ENCODE measurements around the gene CFAP52.

Gene CFAP52

DNA sequence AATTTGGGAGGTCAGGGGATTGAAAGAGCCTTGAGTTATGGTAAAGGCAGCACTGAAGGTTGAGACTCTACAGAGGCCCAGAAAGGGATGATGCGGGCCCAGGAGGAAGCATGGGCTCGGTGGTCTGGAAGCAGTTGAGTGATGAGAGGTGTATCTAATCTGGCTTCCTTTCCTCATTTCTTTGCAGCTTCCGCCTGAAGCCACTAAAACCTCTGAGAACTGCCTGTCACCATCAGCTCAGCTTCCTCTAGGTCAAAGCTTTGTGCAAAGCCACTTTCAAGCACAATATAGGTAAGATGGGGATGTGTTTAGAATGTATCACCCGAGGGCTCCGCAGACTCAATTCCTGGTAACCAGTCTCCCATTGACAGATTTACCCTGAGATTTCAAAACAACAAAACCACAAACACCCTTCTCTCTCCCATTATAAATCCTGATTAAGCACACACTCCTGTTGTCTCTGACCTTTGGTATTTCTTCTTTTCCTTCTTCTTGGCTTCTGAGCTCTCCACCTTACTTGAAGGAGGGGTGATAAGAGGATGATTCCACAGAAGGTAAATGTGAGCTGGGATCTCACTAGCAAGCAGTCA, 90.1 kb downstream of the CFAP52 start:
- Histone ChIP-seq H3K27ac (ENCODE audit: low read depth, low read length) (no peak overlapping the region), H3K36me3 (ENCODE audit: control insufficient read depth, insufficient read depth, low read length) (no peaks in the 10 kb centered on the region), H3K27me3 (ENCODE audit: control insufficient read depth, insufficient read depth, low read length) (no peaks in the 10 kb centered on the region), H3K4me3 (ENCODE audit: low read length) (no peak overlapping the region), H3K4me1 (ENCODE audit: control insufficient read depth, insufficient read depth, low read length) (no peaks in the 10 kb centered on the region), H3K9ac (ENCODE audit: low read length) (no peak overlapping the region)

DNA sequence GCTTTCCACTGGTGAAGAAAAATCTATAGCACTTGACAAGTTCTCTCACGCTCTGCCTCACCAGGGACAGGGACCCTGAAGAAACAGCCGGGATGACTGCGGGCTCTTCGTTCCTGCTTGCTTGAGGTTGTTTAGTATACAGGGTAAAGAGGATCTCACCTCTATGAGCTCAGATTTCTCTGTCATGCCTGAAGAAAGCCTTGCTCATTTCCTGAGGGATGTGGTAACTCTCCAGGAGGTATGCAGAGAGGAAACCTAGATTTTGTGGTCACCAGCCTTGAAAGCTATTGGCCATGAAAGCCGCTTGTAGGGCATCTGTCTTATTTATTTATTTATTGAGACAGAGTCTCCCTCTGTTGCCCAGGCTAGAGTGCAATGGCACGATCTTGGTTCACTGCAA, 92.1 kb downstream of the CFAP52 start:
- Histone ChIP-seq H3K4me3 (ENCODE audit: low read length) (no peak overlapping the region), H3K4me1 (ENCODE audit: control insufficient read depth, insufficient read depth, low read length) (no peaks in the 10 kb centered on the region), H3K27ac (ENCODE audit: low read depth, low read length) (no peak overlapping the region), H3K27me3 (ENCODE audit: control insufficient read depth, insufficient read depth, low read length) (no peaks in the 10 kb centered on the region), H3K9ac (ENCODE audit: low read length) (no peak overlapping the region), H3K36me3 (ENCODE audit: control insufficient read depth, insufficient read depth, low read length) (no peaks in the 10 kb centered on the region)

DNA sequence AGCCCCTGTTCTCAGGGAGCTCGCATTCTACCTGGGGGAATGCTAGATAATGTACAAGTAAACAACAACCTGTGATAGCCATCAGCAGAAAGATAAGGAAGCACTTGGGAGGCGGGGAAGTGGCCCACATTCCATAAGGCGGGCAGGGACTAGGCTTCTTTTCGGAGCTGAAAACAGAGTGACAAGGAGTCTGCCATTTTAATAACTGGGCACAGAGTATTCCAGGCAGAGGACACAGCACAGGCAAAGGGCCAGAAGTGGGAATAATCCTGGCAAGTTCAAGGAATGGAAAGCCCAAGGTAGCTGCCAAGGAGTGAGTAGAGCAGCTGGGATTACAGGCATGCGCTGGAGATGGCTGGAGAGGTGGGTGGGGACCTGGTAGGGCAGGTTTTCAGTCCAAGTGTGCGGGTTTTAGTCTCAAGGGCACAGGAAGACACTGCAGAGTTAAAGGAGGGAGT, 93.1 kb downstream of the CFAP52 start:
- Histone ChIP-seq H3K36me3 (ENCODE audit: control insufficient read depth, insufficient read depth, low read length) (no peaks in the 10 kb centered on the region), H3K27me3 (ENCODE audit: control insufficient read depth, insufficient read depth, low read length) (no peaks in the 10 kb centered on the region), H3K27ac (ENCODE audit: low read depth, low read length) (no peak overlapping the region)

DNA sequence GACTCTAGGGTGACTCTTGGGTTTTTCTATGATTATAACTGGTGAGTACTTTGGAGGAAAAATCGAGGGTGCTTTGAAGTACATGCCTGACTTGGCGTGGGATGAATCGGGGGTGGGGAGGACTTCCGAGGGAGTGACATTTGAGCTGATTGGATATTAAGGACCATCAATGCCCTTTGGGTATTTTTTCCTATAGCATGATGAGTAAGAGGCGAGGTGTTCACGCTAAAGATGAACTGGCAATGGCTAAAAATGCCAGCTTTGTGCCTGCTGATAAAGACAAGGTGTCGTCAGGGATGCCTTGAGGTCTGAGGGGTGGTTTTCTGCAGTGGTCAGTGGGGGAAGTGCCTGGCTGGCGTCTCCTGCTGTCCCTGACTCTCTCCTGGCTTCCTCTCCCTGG, 94.2 kb downstream of the CFAP52 start:
- Histone ChIP-seq H3K4me1 (ENCODE audit: control insufficient read depth, insufficient read depth, low read length) (no peaks in the 10 kb centered on the region), H3K4me3 (ENCODE audit: low read length) (no peak overlapping the region), H3K9ac (ENCODE audit: low read length) (no peak overlapping the region), H3K27ac (ENCODE audit: low read depth, low read length) (no peak overlapping the region), H3K27me3 (ENCODE audit: control insufficient read depth, insufficient read depth, low read length) (no peaks in the 10 kb centered on the region), H3K36me3 (ENCODE audit: control insufficient read depth, insufficient read depth, low read length) (no peaks in the 10 kb centered on the region)

More for the DNA sequence above, 93.1 kb downstream of the CFAP52 start:
- H3K9ac ChIP-seq (ENCODE audit: low read length): no peak overlapping the region
- no peak overlapping the region for H3K4me3 ChIP-seq (ENCODE audit: low read length)
- no peaks in the 10 kb centered on the region for H3K4me1 ChIP-seq (ENCODE audit: control insufficient read depth, insufficient read depth, low read length)

DNA sequence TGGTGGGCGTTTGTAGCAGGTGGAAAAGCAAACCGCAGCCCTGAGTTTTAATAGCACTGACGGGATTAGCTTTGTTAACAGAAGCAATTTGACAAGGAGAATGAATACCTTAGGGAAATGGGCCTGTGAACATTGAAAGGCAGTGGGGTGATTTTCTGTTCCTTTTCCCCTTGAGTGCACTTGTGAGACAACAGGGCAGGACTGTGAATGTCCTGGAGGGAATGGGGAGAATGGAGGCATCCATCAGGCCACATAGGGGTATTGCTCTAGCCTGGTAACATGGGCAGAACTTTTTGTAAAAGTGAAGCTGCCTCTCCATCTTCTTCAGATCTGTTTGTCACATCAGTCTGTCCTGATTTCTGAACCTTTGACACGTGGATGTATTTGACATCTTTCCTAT, 95.1 kb downstream of the CFAP52 start:
- H3K4me1 ChIP-seq (ENCODE audit: control insufficient read depth, insufficient read depth, low read length): no peaks in the 10 kb centered on the region
- no peak overlapping the region for H3K27ac ChIP-seq (ENCODE audit: low read depth, low read length)
- no peak overlapping the region for H3K4me3 ChIP-seq (ENCODE audit: low read length)
- no peaks in the 10 kb centered on the region for H3K36me3 ChIP-seq (ENCODE audit: control insufficient read depth, insufficient read depth, low read length)
- no peaks in the 10 kb centered on the region for H3K27me3 ChIP-seq (ENCODE audit: control insufficient read depth, insufficient read depth, low read length)
- no peak overlapping the region for H3K9ac ChIP-seq (ENCODE audit: low read length)

DNA sequence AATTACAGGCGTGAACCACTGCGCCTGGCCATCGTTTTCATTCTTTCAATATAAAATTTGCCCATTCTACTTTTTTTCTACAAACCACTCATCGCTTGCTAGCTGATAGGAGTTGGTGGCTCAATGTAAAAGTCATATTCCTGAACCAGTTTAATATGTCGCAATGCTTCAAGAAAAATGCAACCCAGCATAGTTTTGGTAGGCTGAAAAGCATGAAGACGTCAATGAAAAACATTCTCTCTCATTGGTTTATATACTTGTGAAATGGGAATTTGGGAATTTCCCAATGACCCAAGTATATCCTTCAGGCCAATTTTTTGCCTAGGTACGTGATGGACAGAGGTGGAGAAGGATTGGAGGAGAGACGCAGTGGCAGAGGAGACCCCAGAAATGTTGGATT, 95.8 kb downstream of the CFAP52 start:
- H3K4me3 ChIP-seq (ENCODE audit: low read length): no peak overlapping the region
- no peak overlapping the region for H3K9ac ChIP-seq (ENCODE audit: low read length)
- H3K36me3 ChIP-seq (ENCODE audit: control insufficient read depth, insufficient read depth, low read length): no peaks in the 10 kb centered on the region
- no peak overlapping the region for H3K27ac ChIP-seq (ENCODE audit: low read depth, low read length)
- no peaks in the 10 kb centered on the region for H3K4me1 ChIP-seq (ENCODE audit: control insufficient read depth, insufficient read depth, low read length)
- no peaks in the 10 kb centered on the region for H3K27me3 ChIP-seq (ENCODE audit: control insufficient read depth, insufficient read depth, low read length)

DNA sequence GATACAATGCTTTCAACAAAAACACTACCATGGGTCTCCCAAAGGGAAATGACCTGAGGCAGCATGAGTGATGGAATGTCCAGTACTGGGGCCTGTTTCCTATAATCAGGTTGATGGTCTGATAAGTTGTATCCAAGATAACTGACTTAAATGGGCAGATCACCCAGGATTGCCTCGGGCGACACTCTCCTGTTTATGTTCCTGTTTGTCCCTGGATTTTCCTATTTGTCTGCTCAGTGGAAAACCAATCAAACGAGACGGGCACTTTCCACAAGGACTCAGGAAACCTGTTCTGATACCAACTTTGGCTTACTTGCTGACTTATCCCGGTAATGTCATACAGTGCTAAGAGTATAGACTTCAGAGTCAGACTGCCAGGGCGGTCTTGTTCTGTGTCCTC, 96.2 kb downstream of the CFAP52 start:
- no peak overlapping the region for H3K27ac ChIP-seq (ENCODE audit: low read depth, low read length)
- H3K27me3 ChIP-seq (ENCODE audit: control insufficient read depth, insufficient read depth, low read length): no peaks in the 10 kb centered on the region
- H3K36me3 ChIP-seq (ENCODE audit: control insufficient read depth, insufficient read depth, low read length): no peaks in the 10 kb centered on the region
- no peaks in the 10 kb centered on the region for H3K4me1 ChIP-seq (ENCODE audit: control insufficient read depth, insufficient read depth, low read length)
- H3K4me3 ChIP-seq (ENCODE audit: low read length): no peak overlapping the region
- no peak overlapping the region for H3K9ac ChIP-seq (ENCODE audit: low read length)

DNA sequence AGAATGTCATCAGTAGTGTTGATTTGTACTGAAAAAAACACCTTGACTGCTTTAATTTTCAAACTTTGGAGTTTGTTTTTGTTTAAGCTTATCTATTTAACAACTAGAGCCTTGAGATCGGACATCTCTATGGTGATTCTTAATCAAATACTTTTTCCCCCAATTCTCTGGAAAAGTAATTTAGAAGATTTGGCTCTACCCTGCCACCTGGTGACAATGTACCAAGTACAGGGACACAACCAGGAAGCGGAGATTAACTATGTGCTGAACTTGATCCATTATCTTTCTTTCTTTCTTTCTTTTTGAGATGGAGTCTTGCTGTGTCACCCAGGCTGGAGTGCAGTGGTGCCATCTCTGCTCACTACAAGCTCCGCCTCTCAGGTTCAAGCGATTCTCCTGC, 99.6 kb downstream of the CFAP52 start:
- H3K9ac ChIP-seq (ENCODE audit: low read length): no peak overlapping the region
- H3K36me3 ChIP-seq (ENCODE audit: control insufficient read depth, insufficient read depth, low read length): no peaks in the 10 kb centered on the region
- H3K27ac ChIP-seq (ENCODE audit: low read depth, low read length): no peak overlapping the region
- H3K4me1 ChIP-seq (ENCODE audit: control insufficient read depth, insufficient read depth, low read length): no peaks in the 10 kb centered on the region
- no peak overlapping the region for H3K4me3 ChIP-seq (ENCODE audit: low read length)
- H3K27me3 ChIP-seq (ENCODE audit: control insufficient read depth, insufficient read depth, low read length): no peaks in the 10 kb centered on the region

DNA sequence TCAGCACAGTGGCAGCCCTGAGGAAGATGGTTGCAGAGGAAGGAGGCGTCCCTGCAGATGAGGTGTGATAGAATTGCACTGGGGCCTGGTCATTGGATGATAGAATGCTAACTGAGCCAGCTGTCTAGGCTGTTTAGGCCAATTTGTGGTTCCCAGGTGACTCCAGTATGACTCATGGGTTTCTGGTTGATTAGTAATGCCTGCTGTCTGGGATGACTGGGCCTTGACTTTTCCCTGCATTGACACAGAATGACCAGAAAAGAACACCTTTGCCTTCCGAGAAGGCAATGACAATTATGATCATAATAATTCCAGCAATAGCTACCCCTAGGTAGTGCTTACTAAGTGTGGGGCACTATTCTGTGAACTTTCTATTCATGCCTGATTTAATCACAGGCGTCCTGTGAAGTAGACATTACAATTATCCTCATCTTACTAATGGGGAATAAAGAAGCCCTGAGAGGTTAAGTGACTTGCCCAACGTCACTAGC, 100.4 kb downstream of the CFAP52 start:
- Histone ChIP-seq H3K4me3 (ENCODE audit: low read length) (no peak overlapping the region), H3K27me3 (ENCODE audit: control insufficient read depth, insufficient read depth, low read length) (no peaks in the 10 kb centered on the region), H3K36me3 (ENCODE audit: control insufficient read depth, insufficient read depth, low read length) (no peaks in the 10 kb centered on the region), H3K4me1 (ENCODE audit: control insufficient read depth, insufficient read depth, low read length) (no peaks in the 10 kb centered on the region), H3K9ac (ENCODE audit: low read length) (no peak overlapping the region), H3K27ac (ENCODE audit: low read depth, low read length) (no peak overlapping the region)

DNA sequence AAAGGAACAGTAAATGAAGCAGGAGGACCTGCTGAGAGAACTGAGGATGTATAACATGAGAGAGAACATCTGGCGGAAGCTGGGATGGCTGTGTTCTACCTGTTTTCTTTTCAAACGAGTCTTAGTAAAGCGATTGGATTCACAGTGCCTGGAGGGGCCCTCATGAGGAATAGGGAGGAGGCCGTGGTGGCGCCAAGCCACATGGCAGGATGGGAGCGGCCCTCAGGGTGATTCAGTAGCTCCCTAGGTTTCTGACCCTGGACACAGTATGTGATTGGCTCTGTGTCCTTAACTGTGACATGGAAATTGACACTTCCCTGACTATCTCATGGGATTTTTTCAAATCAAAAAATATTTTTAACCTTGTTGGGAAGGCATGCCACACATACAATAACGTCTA, 101.0 kb downstream of the CFAP52 start:
- Histone ChIP-seq H3K27ac (ENCODE audit: low read depth, low read length) (no peak overlapping the region), H3K27me3 (ENCODE audit: control insufficient read depth, insufficient read depth, low read length) (no peaks in the 10 kb centered on the region), H3K9ac (ENCODE audit: low read length) (no peak overlapping the region), H3K4me3 (ENCODE audit: low read length) (no peak overlapping the region), H3K36me3 (ENCODE audit: control insufficient read depth, insufficient read depth, low read length) (no peaks in the 10 kb centered on the region), H3K4me1 (ENCODE audit: control insufficient read depth, insufficient read depth, low read length) (no peaks in the 10 kb centered on the region)

DNA sequence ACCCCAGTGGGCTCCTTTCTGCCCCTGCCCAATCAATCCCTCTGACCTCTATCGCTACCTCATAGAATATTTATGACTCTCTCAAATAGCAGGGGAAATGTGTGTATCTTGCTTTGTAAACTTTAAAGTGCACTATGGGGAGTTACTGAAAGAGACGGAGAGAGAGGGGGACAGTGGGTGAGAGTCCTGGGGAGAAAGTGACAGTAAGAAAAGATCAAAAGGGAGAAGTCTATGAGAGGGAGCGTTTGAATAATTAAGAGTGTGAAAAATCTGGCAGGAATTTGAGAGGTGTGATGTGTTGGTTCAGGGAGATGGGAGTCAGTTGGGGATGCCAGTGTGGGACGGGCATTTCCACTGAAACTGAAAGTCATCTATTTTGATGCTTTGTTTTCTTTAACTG, 101.5 kb downstream of the CFAP52 start:
- Histone ChIP-seq H3K9ac (ENCODE audit: low read length) (no peak overlapping the region), H3K27me3 (ENCODE audit: control insufficient read depth, insufficient read depth, low read length) (no peaks in the 10 kb centered on the region), H3K27ac (ENCODE audit: low read depth, low read length) (no peak overlapping the region), H3K36me3 (ENCODE audit: control insufficient read depth, insufficient read depth, low read length) (no peaks in the 10 kb centered on the region), H3K4me3 (ENCODE audit: low read length) (no peak overlapping the region), H3K4me1 (ENCODE audit: control insufficient read depth, insufficient read depth, low read length) (no peaks in the 10 kb centered on the region)

DNA sequence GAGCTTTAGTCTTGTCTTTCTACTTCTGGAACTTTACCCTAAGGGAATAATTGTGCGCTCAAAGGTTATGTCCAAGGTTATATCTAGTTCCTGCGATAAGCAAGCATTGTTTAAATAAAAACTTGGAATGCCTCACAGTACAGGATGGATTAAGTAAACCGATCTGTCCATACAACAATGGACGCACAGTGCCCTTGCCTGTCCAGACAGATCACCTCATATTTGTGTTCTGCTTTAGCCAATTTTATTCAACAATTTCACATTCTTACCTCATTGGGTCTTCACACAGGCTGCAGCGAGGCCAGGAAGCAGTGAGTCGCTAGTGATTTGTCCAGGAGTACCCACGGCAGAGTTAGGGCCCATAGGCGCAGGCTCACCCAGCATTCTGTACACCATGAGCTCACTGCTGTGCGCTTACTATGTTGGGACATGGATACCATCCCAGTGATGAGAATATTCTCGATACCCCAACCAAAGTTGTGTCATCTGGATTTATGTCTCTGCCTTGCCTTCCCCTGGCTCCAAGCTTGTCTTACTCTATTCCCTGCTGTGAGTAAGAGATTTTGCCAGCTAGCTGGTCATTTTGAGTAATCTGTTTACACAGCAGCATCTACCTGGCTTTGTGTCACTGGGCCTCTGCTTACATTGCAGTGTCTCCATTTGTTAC, 108.6 kb downstream of the CFAP52 start:
- Histone ChIP-seq H3K27ac (ENCODE audit: low read depth, low read length) (no peak overlapping the region), H3K4me3 (ENCODE audit: low read length) (no peak overlapping the region), H3K27me3 (ENCODE audit: control insufficient read depth, insufficient read depth, low read length) (no peaks in the 10 kb centered on the region), H3K36me3 (ENCODE audit: control insufficient read depth, insufficient read depth, low read length) (no peaks in the 10 kb centered on the region), H3K9ac (ENCODE audit: low read length) (no peak overlapping the region), H3K4me1 (ENCODE audit: control insufficient read depth, insufficient read depth, low read length) (no peaks in the 10 kb centered on the region)

Measured in rectal smooth muscle tissue (tissue), 1 donor.